Measurements from ENCODE around the gene RRBP1.

- TF ChIP-seq CTCF (conservative IDR thresholded peaks at IDR 0.05; ENCODE audit: low read length) (no peak), EZH2phosphoT487 (IDR thresholded peaks at IDR 0.05; ENCODE audit: borderline replicate concordance) (no peak)
Observed at GRCh38 chr20:17584689-17585088, 97.4 kb downstream of the RRBP1 start.
